ENCODE data around the gene KIAA0825. TPM values are rescaled to one million over a fixed set of nuclear protein-coding genes. Genes with fewer than 3 reads are reported as not detected.
A peak's percentile ranks its signal among the peaks of the same experiment; 100 is the strongest.

KIAA0825 gene
- total RNA-seq, 1 experiment from 2014 or later: 0.07 TPM

GRCh38 chr5:94181895-94182294, 436.5 kb downstream of the KIAA0825 start:
- H3K4me1 ChIP-seq (ENCODE audit: insufficient read depth, low read length): no peaks in the 10 kb centered on the region
- ATAC-seq (no peak; the same call in 1 of the 2 replicates), DNase-seq (no peak)
- no peaks in the 10 kb centered on the region for H3K9me2 ChIP-seq (replicated peaks; ENCODE audit: low read length)
- ChIA-PET POLR2A (ENCODE audit: unreplicated experiment) (no interaction called here), CTCF (interaction anchor here (0.7 kb wide), 1 partner anchor 343 kb away, joined by 4 read pairs; no protein-coding TSS in a partner anchor)
- no peak overlapping the region for H2AFZ ChIP-seq (ENCODE audit: low read length)
- H4K20me1 ChIP-seq (ENCODE audit: low read length): no peaks in the 10 kb centered on the region
- no peak overlapping the region for H3K4me2 ChIP-seq (ENCODE audit: low read length)
- no peak overlapping the region for H3K27ac ChIP-seq (ENCODE audit: low read length)
- TF ChIP-seq, protein P1, sequence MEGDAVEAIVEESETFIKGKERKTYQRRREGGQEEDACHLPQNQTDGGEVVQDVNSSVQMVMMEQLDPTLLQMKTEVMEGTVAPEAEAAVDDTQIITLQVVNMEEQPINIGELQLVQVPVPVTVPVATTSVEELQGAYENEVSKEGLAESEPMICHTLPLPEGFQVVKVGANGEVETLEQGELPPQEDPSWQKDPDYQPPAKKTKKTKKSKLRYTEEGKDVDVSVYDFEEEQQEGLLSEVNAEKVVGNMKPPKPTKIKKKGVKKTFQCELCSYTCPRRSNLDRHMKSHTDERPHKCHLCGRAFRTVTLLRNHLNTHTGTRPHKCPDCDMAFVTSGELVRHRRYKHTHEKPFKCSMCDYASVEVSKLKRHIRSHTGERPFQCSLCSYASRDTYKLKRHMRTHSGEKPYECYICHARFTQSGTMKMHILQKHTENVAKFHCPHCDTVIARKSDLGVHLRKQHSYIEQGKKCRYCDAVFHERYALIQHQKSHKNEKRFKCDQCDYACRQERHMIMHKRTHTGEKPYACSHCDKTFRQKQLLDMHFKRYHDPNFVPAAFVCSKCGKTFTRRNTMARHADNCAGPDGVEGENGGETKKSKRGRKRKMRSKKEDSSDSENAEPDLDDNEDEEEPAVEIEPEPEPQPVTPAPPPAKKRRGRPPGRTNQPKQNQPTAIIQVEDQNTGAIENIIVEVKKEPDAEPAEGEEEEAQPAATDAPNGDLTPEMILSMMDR (conservative IDR thresholded peaks at IDR 0.05; ENCODE audit: low read depth, low read length): 0 out of 2 replicates have a peak, but pooled peaks have one; percentile 17
- no peak for TF ChIP-seq EZH2 (IDR thresholded peaks at IDR 0.05; ENCODE audit: low read length, unreplicated experiment)
- H3K79me2 ChIP-seq (ENCODE audit: low read length): no peaks in the 10 kb centered on the region
- no peaks in the 10 kb centered on the region for H3K9me3 ChIP-seq (ENCODE audit: low read length)
- no peaks in the 10 kb centered on the region for H3F3A ChIP-seq (ENCODE audit: low read length, unreplicated experiment)
- H3K27me3 ChIP-seq (ENCODE audit: low read length): no peaks in the 10 kb centered on the region
- H3K9ac ChIP-seq (ENCODE audit: low read length): no peak overlapping the region
- intact Hi-C loops (cut with micrococcal nuclease): no loop called here
- H3K36me3 ChIP-seq (ENCODE audit: low read depth, low read length): no peaks in the 10 kb centered on the region
- no peak overlapping the region for H3K4me3 ChIP-seq (ENCODE audit: low read length)
- no TSS peak for BruUV-seq (replicated peaks)

- H4K20me1 ChIP-seq (ENCODE audit: low read length): no peaks in the 10 kb centered on the region
- H3K4me1 ChIP-seq (ENCODE audit: insufficient read depth, low read length): no peaks in the 10 kb centered on the region
- POLR2A ChIA-PET (ENCODE audit: unreplicated experiment): no interaction called here
- H2AFZ ChIP-seq (ENCODE audit: low read length): no peak overlapping the region
- H3K9ac ChIP-seq (ENCODE audit: low read length): no peak overlapping the region
- H3K9me3 ChIP-seq (ENCODE audit: low read length): no peaks in the 10 kb centered on the region
- DNase-seq (no peak), ATAC-seq (no peak)
- no peaks in the 10 kb centered on the region for H3K36me3 ChIP-seq (ENCODE audit: low read depth, low read length)
- no TSS peak for BruUV-seq (replicated peaks)
- H3K79me2 ChIP-seq (ENCODE audit: low read length): no peaks in the 10 kb centered on the region
- H3K9me2 ChIP-seq (replicated peaks; ENCODE audit: low read length): no peaks in the 10 kb centered on the region
- H3F3A ChIP-seq (ENCODE audit: low read length, unreplicated experiment): no peaks in the 10 kb centered on the region
- TF ChIP-seq EZH2phosphoT487 (IDR thresholded peaks at IDR 0.05; ENCODE audit: borderline replicate concordance, low read length) (no peak), EZH2 (IDR thresholded peaks at IDR 0.05; ENCODE audit: low read length, unreplicated experiment) (no peak)
- TF ChIP-seq, protein P1 (conservative IDR thresholded peaks at IDR 0.05; ENCODE audit: low read depth, low read length): no peak
- H3K27ac ChIP-seq (ENCODE audit: low read length): no peak overlapping the region
- H3K4me2 ChIP-seq (ENCODE audit: low read length): no peak overlapping the region
- intact Hi-C loops (cut with micrococcal nuclease): no loop called here
- no peak overlapping the region for H3K4me3 ChIP-seq (ENCODE audit: low read length)
- CTCF ChIA-PET: no interaction called here
- H3K27me3 ChIP-seq (ENCODE audit: low read length): no peaks in the 10 kb centered on the region
Measured at GRCh38 chr5:94180761-94181160, 437.6 kb downstream of the KIAA0825 start.

- Histone ChIP-seq H4K20me1 (ENCODE audit: low read length) (no peaks in the 10 kb centered on the region), H3K4me1 (ENCODE audit: insufficient read depth, low read length) (no peaks in the 10 kb centered on the region; the same call in 1 of the 2 replicates), H3K4me2 (ENCODE audit: low read length) (no peak overlapping the region), H3K36me3 (ENCODE audit: low read depth, low read length) (no peaks in the 10 kb centered on the region), H3K4me3 (ENCODE audit: low read length) (no peak overlapping the region), H3K9me2 (replicated peaks; ENCODE audit: low read length) (no peaks in the 10 kb centered on the region), H3K9me3 (ENCODE audit: low read length) (no peaks in the 10 kb centered on the region), H2AFZ (ENCODE audit: low read length) (no peak overlapping the region), H3F3A (ENCODE audit: low read length, unreplicated experiment) (no peaks in the 10 kb centered on the region), H3K27me3 (ENCODE audit: low read length) (no peaks in the 10 kb centered on the region), H3K9ac (ENCODE audit: low read length) (no peak overlapping the region), H3K27ac (ENCODE audit: low read length) (no peak overlapping the region), H3K79me2 (ENCODE audit: low read length) (no peaks in the 10 kb centered on the region)
- CTCF ChIA-PET: no interaction called here
- no TSS peak for BruUV-seq (replicated peaks)
- intact Hi-C loops (cut with micrococcal nuclease): no loop called here
- no peak for ATAC-seq
- DNase-seq: no peak
- POLR2A ChIA-PET (ENCODE audit: unreplicated experiment): no interaction called here
- TF ChIP-seq, protein P1 (conservative IDR thresholded peaks at IDR 0.05; ENCODE audit: low read depth, low read length): no peak
- TF ChIP-seq EZH2 (IDR thresholded peaks at IDR 0.05; ENCODE audit: low read length, unreplicated experiment) (no peak), EZH2phosphoT487 (IDR thresholded peaks at IDR 0.05; ENCODE audit: borderline replicate concordance, low read length) (no peak)
Measured at GRCh38 chr5:94175912-94176311, 442.5 kb downstream of the KIAA0825 start.

Measured in PC-3 (cell line).